Measurements from ENCODE around the gene NLN.
"Not testable (repeated sequence)": the region's sequence is repeated elsewhere in the genome, so short reads cannot be mapped to it uniquely, and the experiment has no call there.

The NLN gene

DNA sequence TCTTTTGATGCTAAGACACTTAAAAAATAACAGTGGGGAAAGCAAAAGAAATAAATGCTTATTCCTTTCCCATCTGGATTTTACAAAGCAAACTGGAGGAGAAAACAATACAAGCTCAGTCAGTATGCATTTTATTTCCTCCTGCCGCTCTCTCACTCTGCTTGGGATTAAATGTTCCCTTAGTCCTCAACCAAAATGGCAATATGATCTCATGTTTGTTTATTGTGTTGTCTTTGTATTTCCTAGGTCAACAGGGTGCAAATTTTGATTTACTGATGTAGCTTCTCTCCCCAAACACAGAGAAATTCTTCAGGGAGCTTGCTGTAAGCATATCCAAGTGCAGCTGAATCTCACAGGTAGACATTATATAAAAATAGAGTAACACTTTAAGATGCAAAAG lies 112.3 kb downstream of the NLN start:
- no peak for DNase-seq

DNA sequence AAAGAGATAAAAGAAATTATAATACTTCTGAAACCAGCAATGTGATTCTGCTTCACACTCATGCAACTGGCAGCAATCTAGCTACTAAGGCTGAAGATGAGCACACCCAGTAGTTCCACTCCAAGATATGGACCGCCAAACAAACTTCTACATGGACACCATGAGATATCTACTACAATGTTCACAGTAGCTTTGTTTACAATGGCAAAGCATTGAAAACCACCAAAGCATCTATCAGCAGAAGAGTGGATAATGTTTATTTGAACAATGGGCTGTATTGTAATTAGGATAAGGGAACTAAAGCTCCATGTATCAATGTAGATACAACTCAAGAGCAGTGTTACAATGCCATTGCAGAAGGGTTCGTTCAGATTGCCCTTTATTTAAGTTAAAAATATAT lies 113.2 kb downstream of the NLN start:
- no peak for DNase-seq

DNA sequence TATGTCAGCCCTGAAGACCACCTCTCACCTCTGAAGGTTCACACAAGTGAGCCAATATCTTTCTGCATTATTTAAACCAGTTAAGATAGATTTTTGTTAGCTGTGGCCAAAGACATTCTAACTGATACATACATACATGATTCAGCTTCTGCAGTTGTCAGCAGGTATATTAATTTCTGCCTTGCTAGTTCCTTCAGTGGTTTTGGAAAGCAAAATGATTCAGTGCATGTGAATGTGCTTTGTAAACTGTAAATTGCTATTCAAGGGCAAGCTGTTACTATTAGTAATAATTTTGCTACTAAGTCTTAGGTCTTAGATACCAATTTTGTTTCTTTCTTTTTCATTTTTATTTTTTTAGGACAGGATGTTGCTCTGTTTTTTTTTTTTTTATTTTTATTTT lies 115.1 kb downstream of the NLN start:
- no peak for DNase-seq

DNA sequence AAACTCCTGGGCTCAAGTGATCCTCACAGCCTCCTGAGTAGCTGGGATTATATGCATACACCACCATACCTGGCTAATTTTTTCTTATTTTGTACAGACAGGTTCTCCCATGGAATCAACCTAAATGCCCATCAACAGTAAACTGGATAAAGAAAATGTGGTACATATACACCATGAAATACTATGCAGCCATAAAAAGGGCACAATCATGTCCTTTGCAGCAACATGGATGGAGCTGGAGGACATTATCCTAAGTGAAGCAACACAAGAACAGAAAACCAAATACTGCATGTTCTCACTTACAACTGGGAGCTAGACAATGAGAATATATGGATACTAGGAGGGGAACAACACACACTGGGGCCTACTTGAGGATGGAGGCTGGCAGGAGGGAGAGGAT lies 117.2 kb downstream of the NLN start:
- DNase-seq = not testable (repeated sequence)

DNA sequence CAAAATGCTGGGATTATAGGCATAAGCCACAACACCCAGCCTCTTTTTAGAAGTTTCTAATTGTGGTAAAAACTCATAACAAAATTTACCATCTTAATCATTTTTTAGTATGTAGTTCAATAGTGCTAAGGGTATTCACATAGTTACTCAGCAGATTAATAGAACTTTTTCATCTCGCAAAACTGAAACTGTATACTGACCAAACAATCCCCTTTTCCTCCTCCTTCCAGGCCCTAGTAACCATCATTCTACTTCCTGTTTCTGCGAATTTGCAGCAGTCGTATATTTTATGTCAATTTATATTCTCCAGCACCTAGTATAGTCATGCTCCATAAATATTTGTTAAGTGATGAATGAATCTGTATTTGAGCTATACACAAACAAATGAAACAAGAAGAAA lies 118.1 kb downstream of the NLN start:
- peak; percentile 65 for DNase-seq

DNA sequence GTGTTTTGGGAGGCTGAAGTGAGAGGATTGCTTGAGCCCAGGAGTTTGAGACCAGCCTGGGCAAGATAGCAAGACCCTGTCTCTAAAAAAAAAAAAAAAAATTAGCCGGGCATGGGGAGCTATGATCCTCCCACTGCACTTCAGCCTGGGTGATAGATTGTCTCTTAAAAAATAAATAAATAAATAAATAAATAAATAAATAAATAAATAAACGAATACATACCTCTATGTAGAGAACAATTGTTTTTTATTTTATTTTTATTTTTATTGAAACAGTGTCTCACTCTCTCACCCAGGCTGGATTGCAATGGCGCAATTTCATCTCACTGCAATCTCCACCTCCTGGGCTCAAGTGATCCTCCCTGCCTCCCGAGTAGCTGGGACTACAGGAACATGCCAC lies 122.8 kb downstream of the NLN start:
- DNase-seq = not testable (repeated sequence)

DNA sequence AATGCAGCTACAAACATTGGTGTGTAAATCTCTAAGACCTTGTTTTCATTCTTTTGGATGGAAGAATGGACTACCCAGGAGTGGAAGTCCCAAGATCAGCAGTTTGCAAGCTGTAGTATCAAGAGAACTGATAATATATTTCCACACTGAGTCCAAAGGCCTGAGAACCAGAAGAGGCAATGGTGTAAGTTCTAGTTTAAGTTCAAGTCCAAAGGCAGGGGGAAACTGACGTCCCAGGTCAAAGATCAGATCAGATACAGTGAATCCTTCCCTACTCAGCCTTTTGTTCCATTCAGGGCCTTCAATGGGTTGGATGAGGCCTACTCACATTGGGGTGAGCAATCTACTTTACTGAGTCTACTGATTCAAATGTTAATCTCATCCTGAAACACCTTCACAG lies 124.1 kb downstream of the NLN start:
- no peak for DNase-seq

DNA sequence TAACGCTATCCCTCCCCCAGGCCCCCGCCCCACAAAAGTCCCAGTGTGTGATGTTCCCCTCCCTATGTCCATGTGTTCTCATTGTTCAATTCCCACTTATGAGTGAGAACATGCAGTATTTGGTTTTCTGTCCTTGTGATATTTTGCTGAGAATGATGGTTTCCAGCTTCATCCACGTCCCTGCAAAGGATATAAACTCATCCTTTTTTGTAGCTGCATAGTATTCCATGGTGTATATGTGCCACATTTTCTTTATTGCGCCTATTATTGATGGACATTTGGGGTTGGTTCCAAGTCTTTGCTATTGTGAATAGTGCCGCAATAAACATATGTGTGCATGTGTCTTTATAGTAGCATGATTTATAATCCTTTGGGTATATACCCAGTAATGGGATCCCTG lies 125.0 kb downstream of the NLN start:
- DNase-seq = not testable (repeated sequence)

DNA sequence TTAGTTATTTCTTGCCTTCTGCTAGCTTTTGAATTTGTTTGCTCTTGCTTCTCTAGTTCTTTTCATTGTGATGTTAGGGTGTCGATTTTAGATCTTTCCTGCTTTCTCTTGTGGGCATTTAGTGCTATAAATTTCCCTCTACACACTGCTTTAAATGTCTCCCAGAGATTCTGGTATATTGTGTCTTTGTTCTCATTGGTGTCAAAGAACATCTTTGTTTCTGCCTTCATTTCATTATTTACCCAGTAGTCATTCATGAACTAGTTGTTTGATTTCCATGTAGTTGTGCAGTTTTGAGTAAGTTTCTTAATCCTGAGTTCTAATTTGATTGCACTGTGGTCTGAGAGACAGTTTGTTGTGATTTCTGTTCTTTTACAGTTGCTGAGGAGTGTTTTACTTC lies 127.9 kb downstream of the NLN start:
- DNase-seq = not testable (repeated sequence)

DNA sequence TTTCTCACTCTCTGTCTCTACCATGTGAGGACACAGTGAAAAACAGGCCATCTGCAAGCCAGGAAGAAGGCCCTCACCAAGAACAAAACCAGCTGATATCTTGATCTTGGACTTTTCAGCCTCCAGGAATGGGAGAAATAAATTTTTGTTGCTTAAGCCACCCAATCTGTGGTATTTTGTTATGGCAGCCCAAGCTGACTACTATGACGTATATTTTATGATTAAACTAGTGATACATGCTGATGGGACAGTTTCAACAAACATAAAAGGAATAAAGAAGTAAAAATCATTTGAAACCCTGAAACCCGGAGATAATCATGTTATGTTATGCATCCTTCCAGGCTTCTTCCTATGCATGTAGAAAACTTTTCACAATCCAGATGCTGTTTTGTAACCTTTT lies 132.9 kb downstream of the NLN start:
- no peak for DNase-seq

DNA sequence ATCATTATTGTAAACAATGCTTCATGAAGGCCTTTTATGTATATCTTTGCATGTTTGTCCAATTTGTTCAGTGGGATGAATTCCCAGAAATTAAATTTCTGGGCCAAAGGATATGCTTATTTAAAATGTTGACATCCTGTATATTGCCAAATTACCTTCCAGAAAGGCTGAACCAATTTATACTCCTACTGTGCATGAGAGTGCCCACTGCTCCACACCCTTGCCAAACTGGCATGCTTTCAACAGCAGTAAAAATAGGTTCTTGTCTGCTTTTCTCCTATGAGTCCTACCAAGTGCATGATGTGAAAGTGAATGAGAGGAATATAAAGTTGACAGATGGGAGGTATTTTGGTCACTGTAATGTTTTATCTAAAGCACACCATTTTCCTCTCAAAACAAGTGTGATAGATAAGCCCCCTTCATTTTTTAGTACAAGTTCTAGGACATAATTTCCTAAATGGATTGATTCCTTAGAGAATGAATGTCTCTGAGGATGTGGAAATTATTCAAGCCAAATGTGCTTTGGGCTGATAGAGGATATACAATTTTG lies 133.8 kb downstream of the NLN start:
- no peak for DNase-seq

DNA sequence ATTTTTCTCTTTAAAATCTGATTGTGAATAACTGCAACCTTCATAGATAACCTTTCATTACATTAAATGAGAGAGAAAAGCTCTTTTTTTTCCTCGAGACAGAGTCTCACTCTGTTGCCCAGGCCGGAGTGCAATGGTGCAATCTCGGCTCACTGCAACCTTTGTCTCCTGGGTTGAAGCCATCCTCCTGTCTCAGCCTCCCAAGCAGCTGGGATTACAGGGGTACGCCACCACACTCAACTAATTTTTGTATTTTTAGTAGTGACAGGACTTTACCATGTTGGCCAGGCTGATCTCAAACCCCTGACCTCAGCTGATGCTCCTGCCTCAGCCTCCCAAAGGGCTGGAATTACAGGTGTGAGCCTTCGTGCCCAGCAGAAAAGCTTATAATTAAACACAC lies 134.5 kb downstream of the NLN start:
- DNase-seq = no peak

DNA sequence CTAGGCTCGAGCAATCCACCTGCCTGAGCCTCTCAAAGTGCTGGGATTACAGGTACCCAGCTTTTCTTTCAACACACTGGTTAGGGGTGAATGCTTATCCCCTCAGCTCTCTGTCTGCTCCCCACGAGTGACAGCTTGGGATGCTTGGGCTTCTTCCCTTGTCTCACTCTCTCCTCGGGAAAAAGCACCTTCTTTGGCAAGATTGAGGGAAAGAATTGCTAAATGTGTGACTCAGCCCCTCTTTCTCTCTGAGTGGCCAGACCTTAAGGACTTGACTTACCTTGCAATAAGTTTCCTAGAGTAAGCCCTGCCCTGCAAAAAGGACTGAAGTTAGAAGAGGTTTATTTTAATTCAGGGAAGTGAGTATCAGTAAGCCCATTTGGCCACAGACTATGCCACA lies 136.3 kb downstream of the NLN start:
- DNase-seq = no peak

DNA sequence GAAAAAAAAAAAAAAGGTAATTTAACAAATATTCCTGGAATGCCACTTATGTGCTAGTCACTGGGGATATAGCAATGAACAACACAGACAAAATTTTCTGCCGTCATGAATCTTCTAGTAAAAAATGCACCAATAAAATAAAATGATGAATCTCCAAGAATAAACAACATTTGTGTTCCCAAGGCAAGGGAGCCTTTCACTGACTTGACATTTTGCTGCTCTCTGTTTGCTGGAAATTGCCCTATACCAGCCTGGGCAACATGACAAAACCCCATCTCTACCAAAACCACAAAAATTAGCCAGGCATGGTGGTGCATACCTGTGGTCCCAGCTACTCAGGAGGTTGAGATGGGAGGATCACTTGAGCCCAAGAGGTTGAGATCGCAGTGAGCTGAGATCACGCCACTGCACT lies 139.8 kb downstream of the NLN start:
- no peak for DNase-seq

DNA sequence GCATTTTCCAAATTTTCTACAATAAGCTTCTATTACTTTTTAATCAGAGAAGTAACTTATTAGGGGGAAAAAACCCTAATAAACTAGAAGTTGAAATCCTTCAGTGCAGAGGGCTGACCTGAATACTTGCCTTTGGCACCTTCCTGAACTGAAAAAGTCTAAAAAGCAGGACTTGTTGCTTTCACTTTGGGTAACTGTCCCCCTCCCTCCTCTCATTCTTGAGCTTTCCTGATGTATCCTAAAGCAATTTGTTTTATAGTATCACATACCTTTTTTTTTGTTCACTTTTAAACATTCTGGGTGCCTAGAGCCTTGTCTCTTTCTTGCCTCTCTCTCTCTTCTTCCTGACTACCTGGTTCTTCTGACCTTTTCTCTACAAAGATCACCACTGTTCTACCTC lies 140.4 kb downstream of the NLN start:
- no peak for DNase-seq

DNA sequence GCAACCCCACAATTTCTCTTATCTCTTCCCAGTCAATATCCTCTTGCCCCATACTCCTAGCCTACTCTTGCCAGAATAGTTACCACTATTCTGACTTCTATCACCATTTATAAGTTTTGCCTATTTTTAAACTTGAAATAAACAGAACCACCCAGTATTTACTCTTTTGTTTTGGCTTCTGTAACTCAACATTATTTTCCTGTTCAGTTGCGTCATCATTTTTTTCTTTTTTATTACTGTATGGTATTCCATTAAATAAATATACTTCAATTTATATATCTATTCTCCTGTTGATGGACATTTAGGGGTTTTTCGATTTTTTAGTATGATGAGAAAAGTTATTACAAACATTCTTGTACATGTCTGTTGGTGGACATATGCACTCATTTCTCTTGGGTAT lies 141.7 kb downstream of the NLN start:
- no peak for DNase-seq

DNA sequence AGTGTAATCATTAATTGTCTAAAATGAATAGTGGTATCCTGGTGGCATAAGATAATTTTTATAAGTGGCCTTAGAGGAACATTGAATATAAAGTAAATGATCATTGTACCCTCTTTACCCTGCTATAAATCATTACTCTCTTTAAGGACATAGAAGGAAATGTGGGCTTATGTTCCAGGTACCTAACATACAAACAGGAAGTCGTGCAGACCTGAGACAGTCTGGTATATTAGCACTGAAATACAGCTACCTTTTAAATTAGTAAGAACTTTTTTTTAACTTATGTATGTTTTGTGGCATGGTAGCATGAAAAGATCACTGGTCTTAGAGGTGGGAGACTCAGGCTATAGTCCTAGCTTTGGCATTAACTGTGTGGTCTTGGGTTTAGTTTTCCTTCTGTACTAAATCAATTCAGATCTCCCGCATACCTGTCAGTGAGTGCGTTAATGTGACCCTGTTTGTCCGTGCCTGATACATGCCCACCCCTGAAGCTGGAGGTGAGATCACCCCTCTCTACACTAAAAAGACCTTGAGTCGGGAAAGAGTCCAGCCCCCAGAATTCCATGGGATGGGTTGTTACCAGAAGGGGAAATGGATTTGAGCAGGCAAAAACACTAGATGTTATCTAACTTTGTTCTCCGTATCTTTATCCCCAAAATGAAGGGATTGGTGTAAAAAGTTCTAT lies 145.0 kb downstream of the NLN start:
- DNase-seq = no peak

DNA sequence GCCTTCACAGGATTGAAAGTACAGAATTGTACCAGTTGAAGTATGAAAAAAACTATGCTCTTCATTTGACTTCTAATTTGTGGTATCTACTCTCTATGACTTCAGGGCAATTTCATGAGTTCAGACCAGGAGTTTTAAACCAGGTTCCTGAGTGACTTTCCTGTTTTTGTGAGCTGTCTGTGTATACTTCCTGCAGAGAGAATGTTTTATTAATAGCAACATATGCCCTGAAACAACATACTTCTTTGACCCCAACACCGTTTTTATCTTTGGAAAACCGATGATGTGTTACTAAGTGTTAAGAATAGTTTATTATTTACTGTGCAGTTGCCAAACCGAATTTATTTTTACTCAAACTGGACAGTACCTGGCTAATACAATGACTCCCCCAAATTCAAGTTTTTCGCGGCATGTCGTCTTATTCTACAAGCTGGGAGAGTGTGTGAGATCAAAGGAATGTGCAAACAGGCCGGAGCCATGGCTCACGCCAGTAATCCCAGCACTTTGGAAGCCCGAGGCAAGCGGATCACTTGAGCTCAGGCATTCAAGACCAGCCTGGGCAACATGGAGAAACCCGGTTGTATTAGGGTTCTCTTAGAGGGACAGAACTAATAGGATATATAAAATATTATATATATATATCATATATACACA lies 145.7 kb downstream of the NLN start:
- DNase-seq = no peak

DNA sequence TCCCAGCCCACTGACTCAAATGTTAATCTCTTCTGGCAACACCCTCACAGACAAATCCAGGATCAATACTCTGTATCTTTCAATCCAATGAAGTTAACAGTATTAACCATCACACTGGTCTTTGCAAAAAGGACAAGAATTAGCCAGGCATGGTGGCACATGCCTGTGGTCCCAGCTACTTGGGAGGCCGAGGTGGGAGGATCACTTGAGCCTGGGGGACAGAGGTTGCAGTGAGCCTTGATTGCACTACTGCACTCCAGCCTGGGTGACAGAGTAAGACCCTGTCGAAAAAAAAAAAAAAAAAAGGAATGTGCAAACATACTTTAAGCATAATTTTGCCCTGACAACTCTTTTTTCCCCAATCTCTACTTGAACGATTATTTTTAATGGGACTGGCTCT lies 146.5 kb downstream of the NLN start:
- DNase-seq = no peak

DNA sequence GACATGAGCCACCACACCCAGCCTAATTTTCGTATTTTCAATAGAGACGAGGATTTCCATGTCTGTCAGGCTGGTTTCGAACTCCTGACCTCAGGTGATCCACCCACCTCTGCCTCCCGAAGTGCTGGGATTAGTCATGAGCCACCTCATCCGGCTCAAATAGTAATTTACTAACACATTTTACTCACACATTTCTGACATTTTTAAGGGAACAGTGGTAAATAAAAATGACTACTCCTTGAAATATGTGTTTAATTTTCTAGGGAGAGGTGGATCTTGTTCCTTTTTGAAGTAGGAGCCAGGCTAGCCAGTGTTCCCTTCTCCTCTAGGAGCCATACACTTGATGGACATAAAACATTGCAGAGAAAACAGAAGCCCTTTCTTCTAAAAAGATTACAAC lies 149.2 kb downstream of the NLN start:
- no peak for DNase-seq

DNA sequence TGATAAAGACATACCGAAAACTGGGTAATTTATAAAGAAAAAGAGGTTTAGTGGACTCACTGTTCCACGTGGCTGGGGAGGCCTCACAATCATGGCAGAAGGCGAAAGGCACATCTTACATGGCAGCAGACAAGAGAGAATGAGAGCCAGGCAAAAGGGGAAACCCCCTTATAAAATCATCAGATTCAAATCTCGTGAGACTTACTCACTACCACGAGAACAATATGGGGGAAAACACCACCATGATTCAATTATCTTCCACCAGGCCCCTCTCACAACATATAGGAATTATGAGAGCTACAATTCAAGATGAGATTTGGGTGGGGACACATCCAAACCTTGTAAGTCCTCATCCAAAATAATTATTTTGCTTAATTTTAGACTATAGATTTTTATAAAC lies 149.8 kb downstream of the NLN start:
- not testable (repeated sequence) for DNase-seq

DNA sequence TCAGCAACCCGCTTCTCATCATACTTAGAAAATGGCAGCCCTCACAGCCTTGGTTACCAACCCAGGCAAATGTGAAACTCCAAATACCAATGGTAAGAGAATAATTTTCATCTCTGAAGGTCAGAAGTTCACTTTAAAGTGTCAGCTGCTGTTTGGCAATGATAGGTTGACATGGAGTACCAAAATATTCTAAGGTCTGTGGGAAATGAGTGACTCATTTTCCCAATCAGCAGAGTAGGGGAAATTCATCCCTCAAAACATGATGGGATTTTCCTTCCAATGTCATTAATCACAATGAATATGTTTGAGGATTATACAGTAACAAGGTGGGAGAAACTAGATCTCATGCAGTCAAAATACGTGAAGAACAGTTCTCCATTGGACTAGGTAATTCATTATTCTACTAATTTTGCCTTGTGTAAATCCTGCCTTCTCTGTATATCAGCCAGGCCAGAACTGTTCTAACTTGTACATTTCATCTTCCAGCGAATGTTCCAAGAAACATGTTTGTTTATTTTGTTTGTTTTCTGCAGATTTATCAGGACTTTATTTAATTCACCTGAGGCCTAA lies 151.3 kb downstream of the NLN start:
- DNase-seq = no peak

DNA sequence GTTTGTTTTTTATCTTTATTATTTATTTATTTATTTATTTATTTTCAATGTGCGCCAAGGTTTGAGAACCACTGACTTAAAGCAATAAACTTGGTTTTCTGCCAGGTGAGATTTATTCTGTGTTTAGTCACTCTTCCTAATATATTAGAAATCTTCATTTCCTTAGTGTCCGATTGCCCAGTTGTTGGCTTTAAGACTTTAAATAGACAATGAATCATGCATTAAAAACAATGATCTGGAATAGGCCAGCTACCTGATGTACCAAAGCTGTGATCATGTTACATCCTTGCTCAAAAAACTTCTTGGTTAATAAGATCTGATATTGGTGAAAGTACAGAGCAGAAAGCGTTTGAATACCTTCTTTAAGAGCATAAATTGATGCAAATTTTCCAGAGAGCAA lies 152.2 kb downstream of the NLN start:
- no peak for DNase-seq

DNA sequence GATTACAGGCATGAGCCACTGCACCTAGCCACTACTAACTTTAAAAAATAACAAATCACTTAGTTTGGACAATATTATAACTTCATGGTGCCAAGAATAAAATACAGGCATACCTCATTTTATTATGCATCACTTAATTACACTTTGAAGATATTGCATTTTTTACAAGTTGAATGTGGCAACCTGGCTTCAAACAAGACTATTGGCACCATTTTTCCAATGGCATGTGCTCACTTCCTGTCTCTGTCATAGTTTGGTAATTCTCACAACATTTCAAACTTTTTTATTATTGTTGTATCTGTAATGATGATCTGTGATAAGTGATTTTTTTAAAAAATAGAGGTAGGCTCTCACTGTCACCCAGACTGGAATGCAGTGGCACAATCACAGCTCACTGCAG lies 154.5 kb downstream of the NLN start:
- DNase-seq = no peak

DNA sequence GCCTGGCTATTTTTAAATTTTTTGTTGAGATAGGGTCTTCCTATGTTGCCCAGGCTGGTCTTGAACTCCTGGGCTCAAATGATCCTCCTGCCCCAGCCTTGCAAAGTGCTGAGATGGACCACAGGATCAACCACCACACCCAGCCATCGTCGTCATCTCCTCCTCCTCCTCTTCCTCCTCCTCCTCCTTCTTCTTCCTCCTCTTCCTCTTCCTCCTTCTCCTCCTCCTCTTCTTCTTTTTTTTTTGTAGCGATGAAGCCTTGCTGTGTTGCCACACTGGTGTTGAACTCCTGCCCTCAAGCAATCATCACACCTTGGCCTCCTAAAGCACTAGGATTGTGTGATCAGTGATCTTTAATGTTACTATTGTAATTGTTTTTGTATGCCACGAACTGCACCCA lies 155.0 kb downstream of the NLN start:
- DNase-seq = no peak

Data from MV-4-11 (cell line).